Measurements from ENCODE around the gene COTL1.

COTL1 gene

GRCh38 chr16:84598360-84598759, 19.5 kb downstream of the COTL1 start:
- in situ Hi-C loops (cut with MboI; ENCODE audit: low sequenced_read_pairs): no loop called here

DNA sequence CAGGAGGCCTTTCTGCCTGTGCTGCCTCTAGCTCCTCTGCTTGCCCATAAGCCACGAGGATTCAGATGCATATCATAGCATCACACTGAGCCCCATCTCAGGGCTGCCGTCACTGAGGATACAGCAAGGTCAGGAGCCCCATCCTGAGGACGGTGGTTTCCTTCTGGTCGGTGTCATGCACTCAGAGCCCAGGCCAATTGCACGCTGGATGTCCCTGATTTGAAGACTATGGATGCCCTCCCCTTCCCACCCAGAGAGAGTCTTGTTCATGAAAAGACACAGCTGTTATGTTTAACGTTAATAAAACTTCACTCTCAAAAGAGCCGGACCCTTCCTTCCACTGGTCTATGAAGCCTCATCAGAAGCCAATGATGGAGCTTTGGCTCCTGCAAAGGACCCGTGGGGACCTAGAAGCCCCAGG, 19.9 kb downstream of the COTL1 start:
- in situ Hi-C loops (cut with MboI; ENCODE audit: low sequenced_read_pairs): no loop called here

DNA sequence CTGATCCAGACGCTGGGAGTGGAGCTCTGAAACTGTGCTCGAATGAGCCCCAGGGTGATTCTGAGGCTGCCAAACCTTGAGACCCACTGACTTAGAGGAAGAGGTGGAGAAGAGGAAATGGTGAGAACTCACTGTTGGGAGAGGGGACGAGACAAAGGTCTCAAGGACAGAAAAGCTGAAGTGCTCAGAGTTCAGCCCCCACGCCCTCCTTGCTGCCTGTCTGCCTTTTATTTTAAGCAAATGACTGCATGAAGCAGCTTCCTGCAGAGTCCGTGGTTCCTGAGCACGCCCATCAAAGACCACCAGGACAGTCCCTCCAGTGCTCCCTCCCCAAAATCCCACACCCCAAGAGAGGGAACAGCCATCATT, 20.4 kb downstream of the COTL1 start:
- in situ Hi-C loops (cut with MboI; ENCODE audit: low sequenced_read_pairs): no loop called here

GRCh38 chr16:84596801-84597527, 20.9 kb downstream of the COTL1 start:
- in situ Hi-C loops (cut with MboI; ENCODE audit: low sequenced_read_pairs): no loop called here

DNA sequence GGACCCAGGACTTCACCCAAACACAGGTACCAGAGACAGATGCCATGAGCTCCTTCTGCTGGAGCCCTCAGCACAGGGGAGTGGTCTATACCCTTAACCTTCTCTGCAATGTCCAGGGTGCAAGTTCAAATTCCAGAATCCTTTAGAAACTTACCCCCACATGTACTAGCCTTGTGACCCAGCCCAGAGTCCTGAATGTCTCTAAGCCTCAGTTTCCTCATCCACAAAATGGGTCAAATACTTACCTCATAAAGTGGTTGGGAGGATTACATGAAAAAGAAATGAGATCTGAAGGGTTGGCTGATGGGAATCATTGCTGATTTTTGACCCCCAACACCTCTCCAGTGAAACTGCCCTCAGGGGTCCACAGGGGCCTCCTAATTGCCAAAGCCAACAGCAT, 21.7 kb downstream of the COTL1 start:
- in situ Hi-C loops (cut with MboI; ENCODE audit: low sequenced_read_pairs): no loop called here

GRCh38 chr16:84595052-84595481, 22.8 kb downstream of the COTL1 start:
- in situ Hi-C loops (cut with MboI; ENCODE audit: low sequenced_read_pairs): no loop called here

GRCh38 chr16:84594725-84595038, 23.2 kb downstream of the COTL1 start:
- in situ Hi-C loops (cut with MboI; ENCODE audit: low sequenced_read_pairs): no loop called here

DNA sequence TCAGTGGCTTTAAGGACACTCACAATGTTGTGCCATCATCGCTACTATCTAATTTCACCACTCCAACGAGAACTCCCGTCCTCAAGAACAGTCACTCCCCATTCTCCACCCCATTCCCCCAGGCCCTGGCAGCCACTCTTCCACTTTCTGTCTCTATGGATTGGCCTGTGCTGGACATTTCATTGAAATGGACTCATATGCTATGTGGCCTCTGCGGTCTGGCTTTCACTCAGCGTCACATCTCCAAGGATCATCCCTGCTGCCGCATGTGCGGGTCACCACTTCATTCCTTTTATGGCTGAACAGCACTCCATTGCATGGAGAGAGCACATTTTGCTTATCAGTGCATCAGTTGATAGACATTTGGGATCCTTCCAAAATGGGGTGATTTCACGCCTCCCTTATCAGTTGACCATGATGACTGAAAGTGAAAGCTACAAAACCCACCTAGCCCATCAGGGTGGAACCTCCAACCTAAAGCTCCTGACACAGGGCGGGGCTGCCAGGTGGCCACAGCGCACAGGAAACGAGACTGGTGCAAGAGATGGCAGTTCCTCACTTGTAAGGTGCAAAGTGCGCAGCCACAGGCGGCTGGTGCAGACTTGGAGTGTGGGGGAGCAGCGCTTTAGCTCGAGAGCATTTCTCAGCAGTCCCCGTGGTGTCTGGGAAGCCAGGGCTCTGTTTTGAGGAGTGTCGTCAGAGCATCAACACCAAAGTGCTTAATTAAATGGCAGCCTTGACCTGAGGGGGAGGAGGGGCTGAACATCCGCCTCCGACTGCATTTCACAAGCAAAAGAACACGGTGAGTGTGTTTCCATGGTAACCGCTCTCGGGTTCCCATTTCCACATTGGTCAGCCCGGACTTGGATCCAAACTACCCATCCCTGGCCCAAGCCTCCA, 23.8 kb downstream of the COTL1 start:
- in situ Hi-C loops (cut with MboI; ENCODE audit: low sequenced_read_pairs): no loop called here

DNA sequence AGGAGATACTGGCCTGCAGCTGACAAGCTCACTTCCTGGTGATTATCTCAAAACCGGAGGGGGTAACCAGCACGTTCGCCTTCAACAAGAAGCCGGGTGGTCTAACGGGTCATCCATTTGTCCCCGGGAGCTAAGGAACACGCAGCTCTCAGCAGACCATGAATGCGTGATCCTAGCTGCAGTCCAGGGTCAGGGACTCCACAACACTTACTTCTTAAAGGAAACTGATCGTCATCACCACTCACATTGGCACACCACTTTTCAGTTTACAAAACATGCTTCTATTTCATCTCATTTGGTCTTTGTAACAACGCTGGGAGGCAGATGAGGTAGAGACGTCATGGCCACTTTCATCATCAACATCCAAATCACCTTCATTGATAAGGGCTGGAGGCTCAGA, 25.2 kb downstream of the COTL1 start:
- in situ Hi-C loops (cut with MboI; ENCODE audit: low sequenced_read_pairs): no loop called here

GRCh38 chr16:84589975-84590719, 27.7 kb downstream of the COTL1 start:
- in situ Hi-C loops (cut with MboI; ENCODE audit: low sequenced_read_pairs): no loop called here

DNA sequence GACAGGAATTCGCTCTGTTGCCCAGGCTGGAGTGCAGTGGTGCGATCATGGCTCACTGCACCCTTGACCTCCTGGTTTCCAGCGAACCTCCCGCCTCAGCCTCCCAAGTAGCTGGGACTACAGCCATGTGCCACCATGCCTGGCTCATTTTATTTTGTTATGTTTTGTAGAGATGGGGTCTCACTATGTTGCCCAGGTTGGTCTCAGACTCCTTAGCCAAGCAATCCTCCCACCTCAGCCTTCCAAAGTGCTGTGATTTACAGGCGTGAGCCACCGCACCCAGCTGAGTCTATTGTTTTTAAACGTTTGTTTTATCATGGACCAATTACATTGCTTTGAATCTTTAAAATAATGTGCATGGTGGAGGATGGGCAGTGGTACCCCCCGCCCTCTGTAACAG, 28.9 kb downstream of the COTL1 start:
- in situ Hi-C loops (cut with MboI; ENCODE audit: low sequenced_read_pairs): no loop called here

- in situ Hi-C loops (cut with MboI; ENCODE audit: low sequenced_read_pairs): no loop called here
Measured at GRCh38 chr16:84585886-84586285, 32.0 kb downstream of the COTL1 start.

GRCh38 chr16:84585467-84585866, 32.4 kb downstream of the COTL1 start:
- in situ Hi-C loops (cut with MboI; ENCODE audit: low sequenced_read_pairs): no loop called here

GRCh38 chr16:84584678-84585077, 33.2 kb downstream of the COTL1 start:
- in situ Hi-C loops (cut with MboI; ENCODE audit: low sequenced_read_pairs): no loop called here

DNA sequence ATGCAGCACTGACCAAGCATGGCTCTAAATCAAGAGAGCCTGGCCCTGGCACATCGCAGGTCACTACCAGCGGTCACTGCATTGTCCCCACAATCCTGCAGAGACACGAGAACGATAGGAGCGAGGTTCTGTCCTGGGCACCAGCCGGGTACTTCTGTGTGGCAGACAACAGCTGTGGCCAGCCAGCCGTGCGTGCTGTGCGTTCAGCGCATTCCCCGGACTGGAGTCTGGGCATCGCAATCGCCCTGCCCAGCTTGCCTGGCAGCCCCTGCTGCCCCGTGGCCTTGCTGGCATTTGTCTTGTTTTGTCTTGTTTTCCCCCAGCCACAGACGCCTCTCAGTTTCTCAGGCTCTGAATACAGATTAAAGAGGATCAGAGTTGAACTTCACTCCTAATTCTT, 33.9 kb downstream of the COTL1 start:
- in situ Hi-C loops (cut with MboI; ENCODE audit: low sequenced_read_pairs): no loop called here

DNA sequence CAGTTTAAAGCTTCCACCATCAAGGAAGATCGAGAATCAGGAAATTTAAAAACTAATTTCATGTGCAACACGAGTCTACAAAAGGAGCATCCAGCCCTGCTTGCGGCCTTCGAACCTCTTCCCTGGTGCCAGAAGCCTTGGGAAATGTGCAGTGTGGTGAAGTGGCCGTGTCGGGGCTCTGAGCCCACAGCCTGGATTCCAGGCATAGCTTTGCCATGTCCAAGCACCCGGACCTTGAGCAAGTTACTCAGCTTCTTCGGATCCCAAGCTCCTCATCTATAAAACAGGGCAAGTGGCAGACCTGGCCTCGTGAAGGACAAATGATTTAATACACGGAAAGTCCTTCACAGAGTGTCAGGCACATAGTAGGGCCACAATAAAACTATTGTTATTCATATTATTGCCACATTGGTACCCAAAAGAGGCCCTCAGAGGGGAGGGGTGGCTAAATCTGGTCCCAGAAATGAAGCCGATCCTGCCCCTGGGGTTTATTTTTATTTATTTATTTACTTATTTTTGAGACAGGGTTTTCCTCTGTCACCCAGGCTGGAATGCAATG, 34.8 kb downstream of the COTL1 start:
- in situ Hi-C loops (cut with MboI; ENCODE audit: low sequenced_read_pairs): no loop called here

DNA sequence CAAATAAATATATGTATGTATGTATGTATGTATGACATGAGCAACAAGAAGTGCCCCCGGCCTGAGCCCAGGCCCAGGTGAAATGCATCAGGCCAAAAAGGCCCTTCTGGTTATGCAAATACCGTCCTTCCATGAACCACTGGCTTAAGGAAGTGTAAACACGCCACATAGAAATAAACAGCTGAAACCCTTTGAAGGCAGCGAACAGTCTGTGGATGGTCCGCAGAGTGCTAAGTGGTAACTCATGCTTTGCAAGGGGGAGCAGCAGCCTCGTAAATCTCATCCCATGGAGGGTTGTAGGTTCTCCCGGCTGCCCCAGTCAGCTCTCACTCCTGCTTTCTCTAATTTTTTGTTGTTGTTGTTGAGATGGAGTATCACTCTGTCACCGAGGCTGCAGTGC, 36.7 kb downstream of the COTL1 start:
- in situ Hi-C loops (cut with MboI; ENCODE audit: low sequenced_read_pairs): no loop called here

- in situ Hi-C loops (cut with MboI; ENCODE audit: low sequenced_read_pairs): no loop called here
Measured at GRCh38 chr16:84579936-84580335, 37.9 kb downstream of the COTL1 start.

DNA sequence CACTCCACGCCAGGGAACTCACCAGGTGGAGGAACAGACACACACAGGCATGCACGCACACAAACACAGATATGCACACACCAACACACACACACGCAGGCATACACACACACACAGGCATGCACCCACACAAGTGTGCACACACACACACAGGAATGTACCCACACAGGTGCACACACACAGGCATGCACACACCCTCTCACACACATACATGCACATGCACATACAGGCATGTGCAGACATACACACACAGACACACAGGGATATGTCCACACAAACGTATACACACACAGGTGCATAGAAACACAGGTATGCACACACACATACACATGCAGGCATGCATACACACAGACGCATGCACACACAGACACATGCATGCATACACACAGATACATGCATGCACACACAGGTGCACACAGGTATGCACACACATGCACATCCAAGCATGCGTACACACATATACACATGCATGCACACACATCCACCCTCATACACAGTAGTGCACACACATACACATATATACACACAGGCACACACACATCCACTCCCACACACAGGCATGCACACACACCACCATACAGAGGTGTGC, 39.2 kb downstream of the COTL1 start:
- in situ Hi-C loops (cut with MboI; ENCODE audit: low sequenced_read_pairs): no loop called here

- in situ Hi-C loops (cut with MboI; ENCODE audit: low sequenced_read_pairs): no loop called here
Measured at GRCh38 chr16:84577034-84577803, 40.7 kb downstream of the COTL1 start.
